Measurements from ENCODE around the gene NUTF2.

The NUTF2 gene

DNA sequence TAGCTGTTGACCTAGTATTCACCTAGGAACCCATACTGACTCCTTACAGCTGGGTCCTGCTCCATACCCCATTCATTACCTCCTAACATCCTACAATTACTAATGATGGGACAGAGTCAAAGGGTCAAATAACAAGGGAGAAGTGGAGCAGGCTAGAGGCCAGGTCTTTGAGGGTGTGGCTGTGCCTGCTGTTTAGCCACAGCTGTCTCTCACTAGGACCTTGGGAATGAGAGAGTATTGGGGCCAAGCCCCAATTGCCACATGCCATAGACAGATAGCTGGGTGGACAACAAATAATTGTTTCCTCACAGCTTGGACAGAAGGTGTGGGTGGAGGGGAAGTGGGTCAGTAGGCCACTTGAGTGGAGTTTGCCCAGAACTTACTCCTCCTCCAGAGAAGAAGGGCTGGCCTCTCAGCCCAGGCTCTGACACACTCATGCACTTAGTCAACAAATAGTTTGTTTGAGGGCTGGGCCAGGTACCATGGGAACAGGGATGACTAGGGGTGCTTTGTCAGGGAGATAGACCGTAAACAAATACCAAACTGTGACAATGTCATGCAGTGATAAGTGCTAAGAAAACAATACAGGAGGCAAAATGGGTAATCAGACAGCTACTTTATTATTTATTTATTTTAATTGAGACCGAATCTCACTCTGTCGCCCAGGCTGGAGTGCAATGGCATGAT, 11.0 kb downstream of the NUTF2 start (continued):
- TF ChIP-seq ZNF654 (tag by site-specific recombination; IDR thresholded peaks at IDR 0.05; ENCODE audit: low read depth) (no peak), ZFHX2 (tag by site-specific recombination; conservative IDR thresholded peaks at IDR 0.05) (0 out of 2 replicates have a peak, but pooled peaks have one; percentile 30), ZNF274 (IDR thresholded peaks at IDR 0.05; ENCODE audit: low read length) (no peak), ZNF274 (tag by site-specific recombination; IDR thresholded peaks at IDR 0.05; ENCODE audit: borderline replicate concordance) (no peak), EGR2 (tag by site-specific recombination; IDR thresholded peaks at IDR 0.05; ENCODE audit: low read depth) (peak; percentile 48; the same call in 1 of the 2 replicates), ZNF670 (tag by site-specific recombination; IDR thresholded peaks at IDR 0.05; ENCODE audit: low read depth) (no peak), ZNF140 (tag by site-specific recombination; IDR thresholded peaks at IDR 0.05) (no peak), YY1 (tag by site-specific recombination; IDR thresholded peaks at IDR 0.05) (no peak), ZSCAN16 (tag by site-specific recombination; IDR thresholded peaks at IDR 0.05) (no peak), MYNN (tag by site-specific recombination; IDR thresholded peaks at IDR 0.05; ENCODE audit: borderline replicate concordance) (no peak), ZNF311 (tag by site-specific recombination; IDR thresholded peaks at IDR 0.05; ENCODE audit: borderline replicate concordance) (no peak), ZNF600 (tag by site-specific recombination; IDR thresholded peaks at IDR 0.05) (no peak)

DNA sequence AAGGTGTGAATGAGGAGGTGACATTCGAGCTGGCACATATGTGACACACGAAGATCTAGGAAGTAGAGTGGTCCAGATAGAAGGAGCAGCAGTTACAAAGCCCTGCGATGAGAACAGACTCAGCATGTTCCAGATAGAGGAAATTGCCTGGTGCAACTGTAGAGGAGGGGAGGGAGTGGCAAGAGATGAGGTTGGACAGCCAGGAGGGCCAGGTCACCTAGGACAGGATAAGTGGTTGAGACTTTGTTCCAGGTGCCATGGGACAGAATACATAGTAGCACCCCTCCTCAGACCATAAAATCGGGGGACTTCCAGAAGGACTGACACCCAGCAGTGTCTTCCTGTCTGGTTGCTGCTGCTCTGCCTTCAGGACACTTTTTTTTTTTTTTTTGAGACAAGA, 11.8 kb downstream of the NUTF2 start:
- Histone ChIP-seq H3K4me3 (ENCODE audit: low read depth, low read length) (no peak overlapping the region), H3K27ac (ENCODE audit: extremely low read depth, low read depth, low read length) (no peak overlapping the region), H3K9me3 (ENCODE audit: control insufficient read depth, insufficient read depth, low read depth, low read length) (no peaks in the 10 kb centered on the region), H3K36me3 (ENCODE audit: control insufficient read depth in 2 of 2, insufficient read depth in 1 of 2, low read length in 2 of 2) (peaks cover 0 to 59% of the 10 kb centered on the region in 2 experiments; a peak in 2 of 3 replicates), H3K4me1 (ENCODE audit: control insufficient read depth, insufficient read depth, low read length) (peaks cover 15% of the 10 kb centered on the region)
- POLR2A ChIA-PET = interaction anchor here (0.9 kb wide), 1 partner anchor 34 kb away, joined by 3 read pairs; no protein-coding TSS in a partner anchor
- CTCF ChIA-PET = interaction anchor here (0.5 to 1.4 kb wide), 6 partner anchors 14 to 84 kb away, joined by 3 to 5 read pairs (median 4); partner anchors contain the start of gene EDC4
- TF ChIP-seq PRDM1 (tag by site-specific recombination; IDR thresholded peaks at IDR 0.05) = no peak
- TF ChIP-seq, protein P1, sequence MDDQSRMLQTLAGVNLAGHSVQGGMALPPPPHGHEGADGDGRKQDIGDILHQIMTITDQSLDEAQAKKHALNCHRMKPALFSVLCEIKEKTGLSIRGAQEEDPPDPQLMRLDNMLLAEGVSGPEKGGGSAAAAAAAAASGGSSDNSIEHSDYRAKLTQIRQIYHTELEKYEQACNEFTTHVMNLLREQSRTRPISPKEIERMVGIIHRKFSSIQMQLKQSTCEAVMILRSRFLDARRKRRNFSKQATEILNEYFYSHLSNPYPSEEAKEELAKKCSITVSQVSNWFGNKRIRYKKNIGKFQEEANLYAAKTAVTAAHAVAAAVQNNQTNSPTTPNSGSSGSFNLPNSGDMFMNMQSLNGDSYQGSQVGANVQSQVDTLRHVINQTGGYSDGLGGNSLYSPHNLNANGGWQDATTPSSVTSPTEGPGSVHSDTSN (CRISPR knock-in tag; IDR thresholded peaks at IDR 0.05) = no peak
- TF ChIP-seq ZNF341 (tag by site-specific recombination; IDR thresholded peaks at IDR 0.05; ENCODE audit: low read depth) = no peak
- no peak for TF ChIP-seq ZNF114 (tag by site-specific recombination; IDR thresholded peaks at IDR 0.05)
- TF ChIP-seq ZNF311 (tag by site-specific recombination; IDR thresholded peaks at IDR 0.05; ENCODE audit: borderline replicate concordance) = no peak
- TF ChIP-seq YY1 (tag by site-specific recombination; IDR thresholded peaks at IDR 0.05) = no peak
- no peak for TF ChIP-seq ZNF664 (tag by site-specific recombination; IDR thresholded peaks at IDR 0.05)
- TF ChIP-seq GLIS1 (tag by site-specific recombination; IDR thresholded peaks at IDR 0.05) = no peak
- TF ChIP-seq ZNF624 (tag by site-specific recombination; IDR thresholded peaks at IDR 0.05) = no peak
- no peak for TF ChIP-seq ZNF350 (tag by site-specific recombination; IDR thresholded peaks at IDR 0.05)
- no peak for TF ChIP-seq ZFP3 (tag by site-specific recombination; IDR thresholded peaks at IDR 0.05; ENCODE audit: low read depth)
- no peak for TF ChIP-seq REPIN1 (tag by site-specific recombination; IDR thresholded peaks at IDR 0.05; ENCODE audit: low read depth)
- no peak for TF ChIP-seq YY2 (tag by site-specific recombination; IDR thresholded peaks at IDR 0.05)
- TF ChIP-seq KLF1 (tag by site-specific recombination; IDR thresholded peaks at IDR 0.05) = no peak
- no peak for TF ChIP-seq ZNF530 (tag by site-specific recombination; IDR thresholded peaks at IDR 0.05; ENCODE audit: low read depth)
- TF ChIP-seq ZEB2 (tag by site-specific recombination; IDR thresholded peaks at IDR 0.05) = no peak
- TF ChIP-seq, protein P2, sequence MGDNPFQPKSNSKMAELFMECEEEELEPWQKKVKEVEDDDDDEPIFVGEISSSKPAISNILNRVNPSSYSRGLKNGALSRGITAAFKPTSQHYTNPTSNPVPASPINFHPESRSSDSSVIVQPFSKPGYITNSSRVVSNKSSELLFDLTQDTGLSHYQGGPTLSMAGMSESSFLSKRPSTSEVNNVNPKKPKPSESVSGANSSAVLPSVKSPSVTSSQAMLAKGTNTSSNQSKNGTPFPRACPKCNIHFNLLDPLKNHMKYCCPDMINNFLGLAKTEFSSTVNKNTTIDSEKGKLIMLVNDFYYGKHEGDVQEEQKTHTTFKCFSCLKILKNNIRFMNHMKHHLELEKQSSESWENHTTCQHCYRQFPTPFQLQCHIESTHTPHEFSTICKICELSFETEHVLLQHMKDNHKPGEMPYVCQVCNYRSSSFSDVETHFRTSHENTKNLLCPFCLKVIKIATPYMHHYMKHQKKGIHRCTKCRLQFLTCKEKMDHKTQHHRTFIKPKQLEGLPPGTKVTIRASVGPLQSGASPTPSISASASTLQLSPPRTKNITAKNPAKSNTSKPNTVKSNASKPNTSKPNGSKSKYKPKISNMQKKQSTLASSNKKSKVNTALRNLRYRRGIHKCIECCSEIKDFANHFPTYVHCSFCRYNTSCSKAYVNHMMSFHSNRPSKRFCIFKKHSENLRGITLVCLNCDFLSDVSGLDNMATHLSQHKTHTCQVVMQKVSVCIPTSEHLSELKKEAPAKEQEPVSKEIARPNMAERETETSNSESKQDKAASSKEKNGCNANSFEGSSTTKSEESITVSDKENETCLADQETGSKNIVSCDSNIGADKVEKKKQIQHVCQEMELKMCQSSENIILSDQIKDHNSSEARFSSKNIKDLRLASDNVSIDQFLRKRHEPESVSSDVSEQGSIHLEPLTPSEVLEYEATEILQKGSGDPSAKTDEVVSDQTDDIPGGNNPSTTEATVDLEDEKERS (tag by site-specific recombination; IDR thresholded peaks at IDR 0.05) = no peak
- no peak for TF ChIP-seq KLF10 (tag by site-specific recombination; IDR thresholded peaks at IDR 0.05)
- TF ChIP-seq, protein P3, sequence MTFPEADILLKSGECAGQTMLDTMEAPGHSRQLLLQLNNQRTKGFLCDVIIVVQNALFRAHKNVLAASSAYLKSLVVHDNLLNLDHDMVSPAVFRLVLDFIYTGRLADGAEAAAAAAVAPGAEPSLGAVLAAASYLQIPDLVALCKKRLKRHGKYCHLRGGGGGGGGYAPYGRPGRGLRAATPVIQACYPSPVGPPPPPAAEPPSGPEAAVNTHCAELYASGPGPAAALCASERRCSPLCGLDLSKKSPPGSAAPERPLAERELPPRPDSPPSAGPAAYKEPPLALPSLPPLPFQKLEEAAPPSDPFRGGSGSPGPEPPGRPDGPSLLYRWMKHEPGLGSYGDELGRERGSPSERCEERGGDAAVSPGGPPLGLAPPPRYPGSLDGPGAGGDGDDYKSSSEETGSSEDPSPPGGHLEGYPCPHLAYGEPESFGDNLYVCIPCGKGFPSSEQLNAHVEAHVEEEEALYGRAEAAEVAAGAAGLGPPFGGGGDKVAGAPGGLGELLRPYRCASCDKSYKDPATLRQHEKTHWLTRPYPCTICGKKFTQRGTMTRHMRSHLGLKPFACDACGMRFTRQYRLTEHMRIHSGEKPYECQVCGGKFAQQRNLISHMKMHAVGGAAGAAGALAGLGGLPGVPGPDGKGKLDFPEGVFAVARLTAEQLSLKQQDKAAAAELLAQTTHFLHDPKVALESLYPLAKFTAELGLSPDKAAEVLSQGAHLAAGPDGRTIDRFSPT (tag by site-specific recombination; IDR thresholded peaks at IDR 0.05) = no peak
